Activated CD8-positive, alpha-beta T cell treated with anti-CD3 and anti-CD28 coated beads for 36 hours (primary cell): ENCODE results near the gene ZNF787. TPM values are rescaled to one million over a fixed set of nuclear protein-coding genes. Genes with fewer than 3 reads are reported as not detected.

Source experiments
- ATAC-seq: fragments of 200-7000 bp; cut with Tn5 transposase; one replicate; pipeline ENCODE4 v1.10.0; 2021; ENCODE audit warnings: mild to moderate bottlenecking, moderate library complexity
- CTCF ChIA-PET: fragments of 350-600 bp; sonication (Branson Sonifier 250); formaldehyde crosslinking; loops from one replicate; lab custom pipeline; 2021; ENCODE audit warnings: antibody characterized with exemption; lab: Charles Lee
- POLR2A ChIA-PET: fragments of 350-600 bp; sonication (Branson Sonifier 250); formaldehyde crosslinking; loops from one replicate; lab custom pipeline; 2021; ENCODE audit warnings: antibody characterized with exemption; lab: Charles Lee
- DNase-seq: peaks from one replicate; pipeline ENCODE4 v3.0.0-alpha.2; 2020
- H3K27ac Mint-ChIP-seq: one replicate; pipeline ENCODE4 v1.8.0; 2021; ENCODE audit warnings: mild to moderate bottlenecking, mixed read lengths
- H3K27me3 Mint-ChIP-seq: one replicate; pipeline ENCODE4 v1.8.0; 2021; ENCODE audit warnings: mixed read lengths
- H3K36me3 Mint-ChIP-seq: one replicate; pipeline ENCODE4 v1.8.0; 2021; ENCODE audit warnings: low read depth, mixed read lengths
- H3K4me1 Mint-ChIP-seq: one replicate; pipeline ENCODE4 v1.8.0; 2021; ENCODE audit warnings: low read depth, mixed read lengths
- H3K4me3 Mint-ChIP-seq: one replicate; pipeline ENCODE4 v1.8.0; 2021; ENCODE audit warnings: mild to moderate bottlenecking, moderate library complexity, mixed read lengths
- H3K9me3 Mint-ChIP-seq: one replicate; pipeline ENCODE4 v1.8.0; 2021; ENCODE audit warnings: mixed read lengths
- intact Hi-C: fragments of 100-400 bp; cut with micrococcal nuclease; formaldehyde crosslinking; loops from one replicate; pipeline ENCODE4 v1.10.0; 2022
- total RNA-seq, 2 experiments: library from RNA; stranded (reverse); gene quantifications; one replicate each; pipeline ENCODE4 v1.2.3, GENCODE V29; 2021
- TF ChIP-seq, protein P1 (sequence below): fragments of 200-600 bp; IDR thresholded peaks from one replicate; pipeline ENCODE4 v1.8.0; 2022; ENCODE audit warnings: antibody characterized with exemption, mild to moderate bottlenecking

Gene ZNF787
- total RNA-seq, 2 experiments from 2014 or later, result 24.2 to 25.8 TPM

DNA sequence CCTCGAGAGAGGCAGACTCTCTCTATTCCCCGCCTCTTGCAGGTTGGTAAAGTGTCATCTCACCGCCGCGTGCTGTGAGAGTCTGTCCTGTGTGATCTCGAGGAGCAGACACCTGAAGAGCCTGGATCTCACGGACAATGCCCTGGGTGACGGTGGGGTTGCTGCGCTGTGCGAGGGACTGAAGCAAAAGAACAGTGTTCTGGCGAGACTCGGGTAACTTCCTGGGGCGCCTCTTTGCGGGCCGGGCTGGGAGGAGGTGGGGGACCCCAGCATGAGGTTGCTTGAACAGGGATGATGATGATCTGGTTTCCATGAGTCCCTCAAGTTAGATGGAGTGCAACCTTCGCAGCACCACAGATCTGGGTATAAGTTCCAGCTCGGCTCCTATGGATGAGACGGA, 67.5 kb downstream of the ZNF787 start:
- ChIA-PET CTCF (interaction anchor here (1.4 kb wide), 1 partner anchor 12 kb away, joined by 5 read pairs; no protein-coding TSS in a partner anchor), POLR2A (no interaction called here)
- intact Hi-C loops, result no loop called here
- Mint-ChIP-seq H3K27me3 (peaks cover 11% of the 10 kb centered on the region), H3K4me1 (no peaks in the 10 kb centered on the region), H3K27ac (no peak overlapping the region), H3K4me3 (no peak overlapping the region), H3K36me3 (no peaks in the 10 kb centered on the region), H3K9me3 (peaks cover 4% of the 10 kb centered on the region)
- DNase-seq, result no peak
- TF ChIP-seq, protein P1, sequence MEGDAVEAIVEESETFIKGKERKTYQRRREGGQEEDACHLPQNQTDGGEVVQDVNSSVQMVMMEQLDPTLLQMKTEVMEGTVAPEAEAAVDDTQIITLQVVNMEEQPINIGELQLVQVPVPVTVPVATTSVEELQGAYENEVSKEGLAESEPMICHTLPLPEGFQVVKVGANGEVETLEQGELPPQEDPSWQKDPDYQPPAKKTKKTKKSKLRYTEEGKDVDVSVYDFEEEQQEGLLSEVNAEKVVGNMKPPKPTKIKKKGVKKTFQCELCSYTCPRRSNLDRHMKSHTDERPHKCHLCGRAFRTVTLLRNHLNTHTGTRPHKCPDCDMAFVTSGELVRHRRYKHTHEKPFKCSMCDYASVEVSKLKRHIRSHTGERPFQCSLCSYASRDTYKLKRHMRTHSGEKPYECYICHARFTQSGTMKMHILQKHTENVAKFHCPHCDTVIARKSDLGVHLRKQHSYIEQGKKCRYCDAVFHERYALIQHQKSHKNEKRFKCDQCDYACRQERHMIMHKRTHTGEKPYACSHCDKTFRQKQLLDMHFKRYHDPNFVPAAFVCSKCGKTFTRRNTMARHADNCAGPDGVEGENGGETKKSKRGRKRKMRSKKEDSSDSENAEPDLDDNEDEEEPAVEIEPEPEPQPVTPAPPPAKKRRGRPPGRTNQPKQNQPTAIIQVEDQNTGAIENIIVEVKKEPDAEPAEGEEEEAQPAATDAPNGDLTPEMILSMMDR, result no peak
- ATAC-seq, result no peak

Other genes starting within 250 kb of the ZNF787 start
- not detected for gene NLRP13, start 189.0 kb downstream of the ZNF787 start, total RNA-seq
- not detected for gene NLRP8, start 173.5 kb downstream of the ZNF787 start, total RNA-seq
- not detected for gene NLRP5, start 134.5 kb downstream of the ZNF787 start, total RNA-seq
- gene ZNF444, start 20.0 kb upstream of the ZNF787 start, total RNA-seq, result 10 to 100 TPM; 25.3 to 35.2 TPM
- not detected for gene GALP, start 54.7 kb upstream of the ZNF787 start, total RNA-seq
- not detected for gene ZSCAN5B, start 76.5 kb upstream of the ZNF787 start, total RNA-seq
- gene ZSCAN5C, start 81.0 kb upstream of the ZNF787 start, total RNA-seq, result not detected
- 1 to 10 TPM in 1 of 2 experiments, not detected in 1; 1.3 TPM for gene EDDM13, start 151.5 kb upstream of the ZNF787 start, total RNA-seq
- gene ZSCAN5A, start 193.5 kb upstream of the ZNF787 start, total RNA-seq, result 1 to 10 TPM; 7.7 to 9.0 TPM